Right hindlimb (tissue), 1 donor: ENCODE data around the gene CMTM8.

Source experiments
- DNase-seq: peaks from one replicate; pipeline ENCODE4 v3.0.0-alpha.2; 2018

Gene CMTM8

DNA sequence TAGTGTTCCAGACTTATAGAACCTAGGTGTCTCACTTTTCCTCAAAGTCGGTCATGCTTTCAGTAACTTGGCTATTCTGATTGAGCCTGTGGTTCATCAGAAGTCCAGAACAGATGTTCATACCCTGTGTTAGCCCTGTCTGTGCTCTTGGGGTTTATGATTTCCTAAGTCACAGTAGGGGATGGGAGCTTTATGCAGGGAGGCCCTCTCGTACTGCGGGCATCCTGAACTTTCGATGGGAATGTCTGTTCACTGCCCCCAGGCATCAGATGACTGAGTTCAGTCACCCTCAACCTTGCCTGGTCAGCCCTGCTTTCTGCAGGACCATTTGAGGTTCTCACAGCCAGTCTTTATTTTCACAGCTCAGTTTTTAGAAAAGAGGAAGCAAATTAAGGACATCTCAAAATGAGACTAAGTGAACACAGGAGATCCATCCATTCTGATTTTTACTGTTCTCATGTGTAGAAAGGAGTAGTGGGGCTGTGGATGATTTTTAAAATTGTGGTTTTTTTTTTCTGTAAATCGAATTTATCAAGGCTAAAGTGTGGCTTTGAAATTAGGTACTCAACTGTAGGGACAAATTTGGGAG lies 71.3 kb downstream of the CMTM8 start:
- DNase-seq, result no peak

DNA sequence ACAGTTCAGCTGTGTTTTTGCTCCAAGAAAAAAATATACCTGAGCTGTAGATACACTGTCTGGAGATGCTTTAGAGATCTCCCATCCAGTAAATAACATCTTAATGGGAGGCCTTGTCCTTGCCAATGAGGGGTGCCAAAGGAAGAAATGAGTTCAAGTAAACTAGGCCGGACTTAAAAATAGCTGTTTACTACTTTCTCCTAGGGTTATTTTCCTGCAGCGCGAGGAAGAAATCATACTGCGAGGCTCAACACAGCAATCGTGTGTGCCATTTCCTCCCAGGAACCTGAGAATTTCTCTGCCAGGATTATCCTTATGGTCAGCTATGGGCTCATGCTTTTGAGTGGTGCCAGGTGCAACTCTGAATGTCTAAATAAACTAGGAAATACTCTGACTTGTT lies 71.9 kb downstream of the CMTM8 start:
- DNase-seq, result no peak

DNA sequence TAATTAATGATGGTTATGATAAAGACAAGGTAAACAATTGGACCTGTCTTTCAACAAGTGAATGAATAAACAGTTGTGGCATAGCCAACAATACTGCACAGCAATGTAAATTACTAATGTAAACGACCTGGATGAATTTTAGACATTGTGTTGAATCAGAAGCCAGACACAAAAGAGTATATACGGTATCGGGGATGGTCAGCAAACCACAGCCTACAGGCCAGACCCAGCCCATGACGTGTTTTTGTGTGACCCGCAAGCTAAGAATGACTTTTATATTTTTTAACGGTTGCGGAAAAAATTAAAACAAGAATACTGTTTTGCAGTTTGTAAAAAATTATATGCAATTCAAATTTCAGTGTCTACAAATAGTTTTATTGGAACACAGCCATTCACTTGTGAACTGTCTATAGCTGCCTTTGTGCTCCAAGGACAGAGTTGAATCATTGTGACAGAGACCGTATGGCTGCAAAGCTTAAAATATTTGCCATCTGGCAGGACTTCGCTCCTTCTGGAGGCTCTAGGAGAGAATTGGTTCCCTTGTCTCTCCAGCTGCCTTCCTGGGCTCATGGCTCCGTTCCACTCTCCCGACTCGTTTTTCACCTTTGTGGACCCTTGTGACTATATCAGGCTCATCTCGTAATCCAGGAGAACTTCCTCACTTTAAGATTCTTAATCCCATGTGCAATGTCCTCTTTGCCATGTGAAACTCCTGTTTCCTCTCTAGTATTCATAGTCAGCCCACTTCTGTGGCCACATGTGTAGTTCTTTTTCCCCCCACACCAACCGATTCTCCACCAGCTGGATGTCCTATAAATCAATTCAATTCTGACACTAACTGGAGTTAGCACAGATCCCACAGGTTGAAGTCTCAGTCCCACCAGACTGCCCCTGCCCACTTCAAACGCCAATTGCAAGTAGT lies 72.7 kb downstream of the CMTM8 start:
- peak; percentile 65 for DNase-seq

DNA sequence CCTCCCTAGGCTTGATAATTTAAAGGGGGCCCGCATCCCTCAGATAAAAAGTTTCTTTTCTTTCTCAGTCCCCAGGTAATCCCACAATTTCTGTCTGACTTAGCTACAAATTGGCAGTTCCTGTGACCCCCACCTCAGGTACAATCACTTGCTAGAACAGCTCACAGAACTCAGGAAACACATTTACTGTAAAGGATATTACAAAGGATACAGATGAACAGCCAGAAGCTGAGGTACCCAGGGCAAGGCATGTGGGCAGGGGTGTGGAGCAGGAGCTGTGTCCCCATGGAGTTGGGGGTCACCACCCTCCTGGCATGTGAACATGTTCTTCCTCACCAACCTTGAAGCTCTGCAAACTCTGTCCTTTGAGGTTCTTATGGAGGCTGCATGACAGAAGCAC lies 73.8 kb downstream of the CMTM8 start:
- no peak for DNase-seq

DNA sequence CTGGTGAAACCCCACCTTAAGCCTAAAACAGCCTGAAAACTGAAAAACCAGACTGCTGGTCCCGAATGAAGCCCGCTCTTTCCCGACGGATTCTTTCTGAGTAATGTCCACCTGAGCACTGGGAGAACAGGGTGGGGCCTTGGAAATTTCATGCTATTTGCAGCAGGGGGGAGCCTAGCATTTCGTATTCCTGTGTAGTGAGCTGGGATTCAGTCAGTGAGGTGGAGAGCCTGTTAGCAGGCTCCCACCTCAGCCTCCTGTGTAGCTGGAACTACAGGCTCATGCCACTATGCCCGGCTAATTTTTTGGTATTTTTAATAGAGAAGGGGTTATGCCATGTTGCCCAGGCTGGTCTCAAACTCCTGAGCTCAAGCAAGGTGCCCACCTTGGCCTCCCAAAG lies 74.7 kb downstream of the CMTM8 start:
- DNase-seq, result no peak

DNA sequence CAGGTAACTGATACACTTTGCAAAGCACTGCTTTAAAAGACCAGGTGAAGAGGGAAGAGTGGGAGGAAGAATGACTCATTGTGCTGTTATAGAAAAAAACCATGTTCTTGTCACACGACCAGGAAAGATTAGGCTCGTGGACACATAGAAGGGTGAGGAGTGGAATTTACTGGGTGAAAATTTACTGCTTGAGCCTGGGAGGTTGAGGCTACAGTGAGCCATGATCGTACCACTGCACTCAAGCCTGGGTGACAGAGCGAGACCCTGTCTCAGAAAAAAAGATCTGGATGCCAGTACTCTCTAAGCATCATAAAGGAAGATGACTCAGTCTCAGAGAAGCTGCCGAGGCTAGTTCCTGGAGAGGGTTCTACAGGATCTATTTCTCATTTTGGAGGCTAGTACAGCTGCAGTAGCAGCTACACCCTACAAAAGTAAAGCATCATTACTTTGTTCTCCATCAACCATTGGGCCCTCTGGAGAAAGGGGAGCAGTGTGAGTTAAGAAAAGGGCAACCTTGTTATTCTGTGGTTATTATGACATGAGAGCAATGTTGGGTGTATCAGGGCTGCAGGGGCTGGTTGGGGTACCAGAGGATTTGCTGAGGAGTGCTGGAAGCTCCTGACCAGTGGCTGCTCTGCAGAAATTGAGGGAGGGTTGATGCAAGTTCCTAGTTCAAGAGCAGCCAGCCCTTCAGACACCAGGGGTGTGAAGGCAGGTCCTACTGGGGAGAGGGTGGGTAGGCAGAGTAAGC lies 75.4 kb downstream of the CMTM8 start:
- DNase-seq, result no peak

DNA sequence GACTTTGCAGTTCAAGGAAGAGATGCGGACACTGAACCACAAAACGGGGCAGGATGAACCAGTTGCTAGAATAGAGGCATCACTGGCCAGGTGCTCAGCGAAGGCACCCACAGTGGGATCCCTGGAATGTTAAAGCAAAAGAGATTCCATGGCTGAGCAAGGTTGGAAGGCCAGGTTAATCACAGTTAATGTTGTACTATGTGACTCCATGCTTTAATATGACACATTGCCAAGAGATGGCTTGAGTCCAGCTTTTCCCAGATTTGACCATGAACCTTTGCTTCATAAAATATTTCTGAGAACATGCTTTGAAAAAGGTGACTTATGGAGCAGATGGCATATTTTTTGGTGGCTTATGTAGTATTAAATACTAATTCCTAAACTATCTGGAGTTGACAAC lies 77.0 kb downstream of the CMTM8 start:
- no peak for DNase-seq

DNA sequence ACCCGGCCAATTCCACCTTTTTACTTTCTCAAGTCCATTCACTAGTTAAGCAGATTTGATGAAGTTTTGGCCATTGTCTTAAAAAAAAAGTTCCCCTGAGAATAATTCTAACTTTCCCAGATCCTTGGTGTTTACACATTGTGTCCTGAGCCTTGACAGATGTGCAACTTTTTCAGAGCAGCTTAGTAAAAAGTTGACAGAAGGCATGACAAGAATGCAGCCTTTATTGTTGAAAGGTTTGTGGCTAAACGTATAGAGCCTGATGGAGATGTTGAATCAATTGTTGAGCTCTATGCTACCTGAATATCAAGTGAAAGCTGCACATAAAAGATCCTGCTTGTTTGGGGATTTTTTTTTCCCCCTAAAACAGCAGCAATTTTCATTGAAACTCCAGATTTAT lies 77.8 kb downstream of the CMTM8 start:
- DNase-seq, result no peak

DNA sequence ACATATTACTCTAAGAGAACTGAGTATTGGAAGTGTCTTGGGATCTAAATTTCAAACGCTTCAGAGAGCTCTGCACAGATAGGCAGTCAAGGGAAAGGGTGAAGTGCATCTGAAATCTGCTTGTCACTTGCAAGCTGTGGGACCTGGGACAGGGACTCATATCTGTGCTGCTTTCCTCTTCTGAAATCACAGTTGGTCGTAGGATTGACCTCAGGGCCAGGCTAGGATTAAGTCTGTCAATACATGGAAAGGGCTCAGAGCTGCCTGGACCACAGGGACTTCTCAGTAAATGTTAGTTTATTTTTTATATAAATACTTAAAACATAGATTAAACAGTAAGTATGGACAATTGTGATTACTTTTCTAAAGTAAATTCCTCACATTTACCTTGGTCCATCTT lies 78.5 kb downstream of the CMTM8 start:
- no peak for DNase-seq

DNA sequence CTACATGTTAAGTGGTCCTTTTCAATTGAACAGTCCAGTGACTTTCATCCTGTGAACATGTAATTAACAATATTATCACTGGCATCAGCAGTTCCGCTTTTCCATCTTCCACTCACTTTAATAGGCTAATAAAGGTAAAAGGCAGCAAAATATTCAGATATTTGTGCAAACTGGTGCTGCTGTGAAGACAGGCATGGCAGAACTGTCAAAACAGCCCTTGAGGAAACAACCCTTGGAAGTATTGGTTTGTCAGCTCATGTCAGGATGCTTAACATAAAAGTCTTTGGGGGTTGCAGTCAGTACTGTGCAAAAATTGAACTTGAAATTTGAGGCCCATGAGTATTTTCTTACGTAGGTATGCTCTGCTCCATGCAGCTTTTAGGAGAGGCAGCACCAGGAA lies 81.1 kb downstream of the CMTM8 start:
- DNase-seq, result no peak

DNA sequence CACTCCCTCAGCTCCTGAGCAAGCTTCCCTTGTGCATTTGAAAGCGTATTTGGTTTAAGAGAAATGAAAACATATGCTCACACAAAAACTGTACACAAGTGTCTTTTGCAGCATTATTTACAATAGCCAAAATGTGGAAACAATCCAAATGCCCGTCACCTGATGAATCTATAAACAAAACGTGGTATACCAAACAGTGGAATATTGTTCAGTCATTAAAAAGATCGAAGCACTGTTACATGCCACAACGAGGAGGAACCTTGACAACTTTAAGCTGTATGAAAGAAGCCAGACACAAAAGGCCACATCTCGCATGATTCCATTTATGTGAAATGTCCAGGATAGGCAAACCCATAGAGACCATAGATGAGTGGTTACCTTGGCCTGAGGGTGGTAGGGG lies 81.6 kb downstream of the CMTM8 start:
- no peak for DNase-seq

DNA sequence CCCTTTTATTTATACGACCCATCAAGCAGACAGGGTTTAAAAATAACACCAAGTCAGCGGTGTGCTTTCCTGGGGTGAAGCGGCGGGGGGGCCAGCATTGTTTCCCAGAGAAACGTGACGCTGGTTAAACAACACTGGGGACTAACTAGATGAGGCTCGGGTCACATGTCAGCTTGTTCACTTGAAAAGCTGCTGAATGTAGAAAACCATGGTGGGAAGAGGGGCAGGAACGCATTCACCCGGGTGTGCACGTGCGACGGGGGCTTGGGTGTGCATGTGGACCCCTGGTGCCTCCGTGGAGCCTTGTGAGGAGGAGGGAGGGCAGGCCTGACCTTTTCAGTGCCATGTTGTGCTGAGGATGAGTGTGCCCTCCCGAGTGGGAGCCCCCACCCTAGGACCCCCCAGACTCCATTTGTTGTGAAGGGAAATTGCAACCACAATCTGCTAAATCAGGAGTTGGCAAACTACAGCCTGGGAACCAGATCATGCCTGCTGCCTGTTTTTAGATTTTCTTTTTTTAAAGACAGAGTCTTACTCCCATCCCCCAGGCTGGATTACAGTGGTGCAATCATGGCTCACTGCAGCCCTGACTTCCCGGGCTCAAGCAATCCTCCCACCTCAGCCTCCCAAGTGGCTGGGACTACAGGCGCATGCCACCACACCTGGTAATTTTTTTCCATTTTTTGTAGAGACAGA lies 82.8 kb downstream of the CMTM8 start:
- peak; percentile 28 for DNase-seq

DNA sequence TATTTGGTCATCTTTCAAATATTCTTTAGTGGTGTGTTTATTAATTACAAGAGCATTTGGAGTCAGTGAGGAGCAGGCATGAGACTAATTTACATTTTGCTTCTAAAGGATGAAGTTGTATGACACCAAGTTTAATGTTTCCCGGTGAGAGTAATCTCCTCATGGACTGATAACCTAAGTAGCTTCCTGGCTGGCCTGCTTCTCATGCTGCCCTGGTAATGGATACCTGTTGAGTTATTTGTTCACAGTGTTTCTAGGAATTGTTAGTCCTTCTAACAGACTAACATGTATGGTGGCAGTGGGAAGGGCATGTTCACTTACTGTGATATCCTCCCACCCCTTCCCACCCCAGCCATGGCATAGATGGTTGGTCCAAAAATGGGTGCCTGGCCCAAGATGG lies 83.8 kb downstream of the CMTM8 start:
- no peak for DNase-seq

DNA sequence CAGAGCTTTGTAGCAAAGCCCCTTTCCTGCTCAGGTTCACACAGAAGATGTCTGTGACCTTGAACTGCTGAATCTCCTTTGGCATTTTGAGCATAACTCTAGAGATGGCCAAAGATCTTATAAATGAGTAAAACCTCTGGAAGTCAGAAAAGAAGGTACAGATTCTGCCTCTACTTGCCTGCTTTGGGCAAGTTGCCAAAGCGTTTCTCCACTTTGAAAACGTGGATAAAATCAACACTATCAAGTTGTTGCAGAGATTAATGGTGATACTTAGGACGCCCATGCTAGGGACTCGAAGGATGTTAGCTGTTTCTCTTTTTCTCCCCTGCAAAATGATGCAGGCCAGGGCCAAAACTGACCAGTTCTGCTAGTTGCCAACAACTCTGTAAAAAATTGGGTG lies 85.1 kb downstream of the CMTM8 start:
- DNase-seq, result no peak

DNA sequence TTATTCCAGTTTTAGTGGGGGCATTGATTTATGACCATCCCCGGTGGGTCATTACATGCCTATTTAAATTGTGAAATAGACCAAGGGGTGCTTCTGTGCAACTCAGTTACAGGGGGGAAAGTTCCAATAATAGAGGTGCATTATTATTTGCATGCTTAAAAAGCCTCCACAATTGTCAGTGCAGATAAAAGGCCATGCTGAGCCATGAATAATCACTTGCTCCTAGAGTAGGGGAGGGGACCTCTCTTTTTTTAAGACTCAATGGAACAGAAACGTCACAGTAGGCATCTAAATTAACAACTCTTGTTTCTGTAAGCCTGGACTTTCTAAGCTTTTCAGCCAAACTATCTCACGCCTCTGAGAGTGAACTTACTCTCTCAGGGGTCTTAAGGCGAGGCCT lies 86.7 kb downstream of the CMTM8 start:
- no peak for DNase-seq

DNA sequence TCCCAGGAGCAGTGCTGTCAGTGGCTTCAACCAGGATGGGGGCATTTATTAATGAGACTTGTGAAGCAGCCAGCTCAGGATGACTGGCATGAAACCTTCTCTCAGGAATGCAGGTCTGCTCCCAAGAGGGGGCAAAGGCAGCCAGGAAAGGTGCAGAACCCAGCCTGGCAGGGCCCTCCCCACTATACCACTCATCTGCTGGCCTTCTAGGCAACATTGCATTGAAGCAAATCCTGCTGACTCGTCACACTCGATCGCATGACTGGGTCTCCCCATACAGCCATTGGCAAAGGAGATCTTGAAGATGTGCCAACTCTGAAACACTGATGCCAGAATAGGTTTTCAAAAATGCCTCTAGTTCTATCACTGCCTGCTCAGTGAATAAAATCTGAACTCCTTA lies 87.4 kb downstream of the CMTM8 start:
- DNase-seq, result no peak

DNA sequence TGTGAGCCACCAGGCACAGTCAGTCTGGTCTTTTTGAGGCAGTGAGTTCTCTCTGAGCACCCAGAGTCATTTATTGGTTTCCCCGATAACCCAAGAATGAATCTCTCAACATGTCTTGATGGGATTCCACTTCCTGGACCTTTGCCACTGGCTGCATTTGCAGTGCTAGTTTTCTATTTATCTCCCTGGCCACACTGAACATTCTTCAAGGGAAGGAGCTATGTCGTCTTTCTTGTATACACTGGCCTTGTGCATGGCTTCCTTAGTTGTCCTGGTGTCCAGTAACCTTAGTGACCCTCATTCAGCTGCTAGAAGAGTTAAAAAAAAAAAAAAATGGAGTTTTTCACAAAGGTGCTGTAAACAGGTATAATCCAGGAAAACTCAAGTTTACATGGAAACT lies 88.3 kb downstream of the CMTM8 start:
- no peak for DNase-seq

DNA sequence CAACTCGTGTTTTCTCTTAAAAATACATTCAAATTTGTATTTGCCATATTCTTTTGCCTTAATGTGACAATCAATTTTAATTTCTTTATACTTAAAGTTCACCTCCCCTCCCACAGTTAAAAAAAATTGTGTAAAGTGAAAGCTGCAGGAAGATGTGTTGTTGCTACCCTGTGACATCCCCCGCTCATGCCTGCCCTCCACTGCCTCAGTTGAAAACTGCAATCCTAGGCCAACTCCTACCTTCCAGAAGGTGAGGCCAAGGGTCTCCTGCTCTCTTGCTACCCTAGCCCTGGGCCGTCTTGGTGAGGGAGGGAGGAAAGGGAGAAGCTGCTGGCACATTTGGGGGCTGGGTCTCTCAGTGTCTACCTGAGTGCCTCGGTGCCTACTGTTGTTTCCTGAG lies 96.2 kb downstream of the CMTM8 start:
- DNase-seq, result no peak

DNA sequence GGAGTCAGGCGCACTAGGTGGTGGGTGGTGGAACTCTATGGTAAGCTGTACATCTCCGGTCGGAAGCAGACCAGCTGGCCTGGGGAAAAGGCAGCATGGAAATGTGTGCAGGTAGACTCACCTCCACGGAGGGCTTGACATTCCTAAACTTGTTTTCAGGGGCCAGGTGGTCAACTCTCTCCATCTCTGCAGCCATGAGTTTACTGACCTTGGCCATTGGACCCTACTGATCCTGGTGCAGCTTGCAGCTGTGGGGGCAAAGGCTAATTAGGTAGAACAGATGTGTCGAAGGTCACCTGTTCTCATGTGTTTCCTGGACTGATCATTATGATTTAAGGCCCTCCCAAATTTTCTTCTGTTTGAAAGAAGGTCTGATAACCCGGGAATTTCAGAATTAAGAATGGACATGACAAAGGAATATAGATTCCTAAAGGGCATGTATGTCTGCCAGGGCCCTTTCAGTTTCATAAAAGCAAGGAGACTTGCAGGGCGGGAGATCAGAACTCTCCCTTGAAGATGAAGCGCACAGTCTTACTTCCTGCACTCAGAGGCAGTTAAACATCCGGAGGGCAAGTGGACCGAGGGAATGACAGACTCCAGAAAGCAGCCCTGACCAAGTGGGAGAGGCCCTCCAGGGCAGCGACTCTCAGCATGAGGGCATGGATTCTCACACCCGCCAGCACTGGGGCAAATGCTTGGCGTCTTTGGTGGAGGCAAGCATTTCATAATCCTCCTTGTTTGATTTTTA lies 97.1 kb downstream of the CMTM8 start:
- DNase-seq, result no peak

DNA sequence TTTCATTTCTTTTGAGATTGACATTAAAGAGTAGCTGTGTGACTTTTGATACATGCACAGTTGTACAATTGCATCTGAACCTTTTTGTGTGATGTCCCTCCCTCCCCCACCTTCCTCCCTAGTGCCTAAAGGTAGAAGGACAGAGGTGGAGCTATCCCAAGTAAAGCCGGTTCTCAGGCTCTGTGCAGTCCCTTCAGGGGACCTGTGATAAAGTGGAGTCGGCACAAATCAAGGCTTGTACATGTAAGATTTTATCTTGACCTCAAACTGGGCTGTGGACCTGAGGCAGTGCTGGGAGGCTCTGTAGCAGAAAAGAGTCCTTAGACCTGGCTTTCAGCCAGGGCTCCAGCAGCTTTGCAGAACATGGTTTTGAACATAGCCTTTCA lies 97.6 kb downstream of the CMTM8 start:
- DNase-seq, result no peak

DNA sequence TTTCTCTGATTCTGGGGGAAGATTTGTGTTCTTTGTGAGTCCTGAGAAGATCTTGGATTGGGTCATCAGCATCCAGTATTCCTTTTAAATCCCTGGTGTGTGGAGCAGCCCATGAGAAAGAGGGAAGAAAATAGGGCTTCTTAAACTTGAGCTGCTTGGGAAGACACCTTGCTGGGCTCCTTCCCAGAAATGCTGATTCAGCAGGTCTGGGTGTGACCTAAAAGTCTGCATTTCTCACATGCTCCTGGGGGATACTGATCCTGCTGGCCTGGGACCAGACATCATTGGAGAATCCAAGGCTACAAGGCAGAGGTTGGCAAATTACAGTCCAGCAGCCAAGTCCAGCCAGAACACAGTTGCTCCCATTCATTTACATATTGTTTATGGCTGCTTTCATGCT lies 99.0 kb downstream of the CMTM8 start:
- no peak for DNase-seq

DNA sequence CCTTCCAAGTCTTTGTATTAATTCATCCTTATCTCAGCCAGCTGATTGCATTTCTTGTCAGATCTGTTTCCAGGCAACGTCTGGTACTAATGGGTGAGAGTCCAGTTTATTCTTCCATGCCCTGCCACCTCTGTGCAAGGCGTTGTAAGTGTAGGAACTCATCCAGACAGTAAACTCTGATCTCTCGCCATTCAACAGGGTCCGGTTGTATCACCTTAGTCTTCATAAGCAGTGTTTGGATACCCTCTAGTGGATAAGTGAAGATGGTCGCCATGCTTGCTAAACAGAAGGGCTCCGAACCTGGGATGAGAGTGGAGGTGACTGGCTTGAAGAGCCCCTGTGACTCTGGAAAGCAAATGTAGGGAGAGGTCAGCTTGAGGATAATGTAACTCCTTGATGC lies 101.6 kb downstream of the CMTM8 start:
- peak; percentile 30 for DNase-seq
